ENCODE data around the gene SH3RF2.

Gene SH3RF2

GRCh38 chr5:146040527-146040926 lies 104.1 kb downstream of the SH3RF2 start:
- no peak for DNase-seq (ENCODE audit: low read depth in 2 of 3, low spot score in 2 of 3)

GRCh38 chr5:146041180-146041789 lies 104.9 kb downstream of the SH3RF2 start:
- no peak for DNase-seq (ENCODE audit: low read depth in 2 of 3, low spot score in 2 of 3)

- DNase-seq (ENCODE audit: low read depth in 2 of 3, low spot score in 2 of 3) = no peak
Observed at GRCh38 chr5:146042628-146043279, 106.4 kb downstream of the SH3RF2 start.

- DNase-seq (ENCODE audit: low read depth in 2 of 3, low spot score in 2 of 3) = no peak
Observed at GRCh38 chr5:146043722-146044121, 107.3 kb downstream of the SH3RF2 start.

- DNase-seq (ENCODE audit: low read depth in 2 of 3, low spot score in 2 of 3) = no peak
Observed at GRCh38 chr5:146047396-146047795, 111.0 kb downstream of the SH3RF2 start.

GRCh38 chr5:146048994-146049703 lies 112.8 kb downstream of the SH3RF2 start:
- DNase-seq (ENCODE audit: low read depth in 2 of 3, low spot score in 2 of 3) = no peak

- DNase-seq (ENCODE audit: low read depth in 2 of 3, low spot score in 2 of 3) = no peak
Observed at GRCh38 chr5:146049704-146050026, 113.3 kb downstream of the SH3RF2 start.

- no peak for DNase-seq (ENCODE audit: low read depth in 2 of 3, low spot score in 2 of 3)
Observed at GRCh38 chr5:146050086-146050485, 113.7 kb downstream of the SH3RF2 start.

- DNase-seq (ENCODE audit: low read depth in 2 of 3, low spot score in 2 of 3) = no peak
Observed at GRCh38 chr5:146051678-146052077, 115.3 kb downstream of the SH3RF2 start.

- no peak for DNase-seq (ENCODE audit: low read depth in 2 of 3, low spot score in 2 of 3)
Observed at GRCh38 chr5:146052780-146053179, 116.4 kb downstream of the SH3RF2 start.

GRCh38 chr5:146055432-146055831 lies 119.1 kb downstream of the SH3RF2 start:
- DNase-seq (ENCODE audit: low read depth in 2 of 3, low spot score in 2 of 3) = no peak

GRCh38 chr5:146059460-146060220 lies 123.3 kb downstream of the SH3RF2 start:
- DNase-seq (ENCODE audit: low read depth in 2 of 3, low spot score in 2 of 3) = no peak

- no peak for DNase-seq (ENCODE audit: low read depth in 2 of 3, low spot score in 2 of 3)
Observed at GRCh38 chr5:146060221-146060585, 123.8 kb downstream of the SH3RF2 start.

GRCh38 chr5:146066968-146067367 lies 130.6 kb downstream of the SH3RF2 start:
- no peak for DNase-seq (ENCODE audit: low read depth in 2 of 3, low spot score in 2 of 3)

GRCh38 chr5:146068206-146068605 lies 131.8 kb downstream of the SH3RF2 start:
- no peak for DNase-seq (ENCODE audit: low read depth in 2 of 3, low spot score in 2 of 3)

- DNase-seq (ENCODE audit: low read depth in 2 of 3, low spot score in 2 of 3) = no peak
Observed at GRCh38 chr5:146068977-146069779, 132.8 kb downstream of the SH3RF2 start.

GRCh38 chr5:146069780-146070099 lies 133.4 kb downstream of the SH3RF2 start:
- DNase-seq (ENCODE audit: low read depth in 2 of 3, low spot score in 2 of 3) = no peak

GRCh38 chr5:146070746-146071145 lies 134.4 kb downstream of the SH3RF2 start:
- DNase-seq (ENCODE audit: low read depth in 2 of 3, low spot score in 2 of 3) = no peak

GRCh38 chr5:146071171-146071570 lies 134.8 kb downstream of the SH3RF2 start:
- no peak for DNase-seq (ENCODE audit: low read depth in 2 of 3, low spot score in 2 of 3)

- DNase-seq (ENCODE audit: low read depth in 2 of 3, low spot score in 2 of 3) = no peak
Observed at GRCh38 chr5:146072595-146072994, 136.2 kb downstream of the SH3RF2 start.

- no peak for DNase-seq (ENCODE audit: low read depth in 2 of 3, low spot score in 2 of 3)
Observed at GRCh38 chr5:146073239-146073900, 137.0 kb downstream of the SH3RF2 start.
